Fibroblast of the aortic adventitia (primary cell): Measurements from ENCODE around the gene HNF1B. TPM values are rescaled to one million over a fixed set of nuclear protein-coding genes. Genes with fewer than 3 reads are reported as not detected.
A peak's percentile ranks its signal among the peaks of the same experiment; 100 is the strongest.
"Not testable (repeated sequence)": the region's sequence is repeated elsewhere in the genome, so short reads cannot be mapped to it uniquely, and the experiment has no call there.

Experiments
- DNase-seq: peaks from one replicate; pipeline ENCODE4 v3.0.0-alpha.2; 2010; ENCODE audit warnings: low read depth
- H3K4me3 ChIP-seq: 2 replicates; pipeline ENCODE4 v1.5.1; 2011; ENCODE audit warnings: low read depth, mild to moderate bottlenecking, control low read depth, low read length, moderate library complexity
- total RNA-seq: library from RNA; depleted of rRNA; stranded (reverse); fragments of >200 nt; gene quantifications from 2 replicates; pipeline ENCODE4 v1.2.3, GENCODE V29; 2012; ENCODE audit warnings: low replicate concordance
- TF ChIP-seq, protein P1 (sequence below): IDR thresholded peaks from 2 replicates; pipeline ENCODE4 v1.5.1; 2011; ENCODE audit warnings: mild to moderate bottlenecking, low read length, control low read depth, inconsistent platforms; ENCODE audit not compliant: insufficient read depth

The HNF1B gene
- total RNA-seq, 1 donor, result not detected

DNA sequence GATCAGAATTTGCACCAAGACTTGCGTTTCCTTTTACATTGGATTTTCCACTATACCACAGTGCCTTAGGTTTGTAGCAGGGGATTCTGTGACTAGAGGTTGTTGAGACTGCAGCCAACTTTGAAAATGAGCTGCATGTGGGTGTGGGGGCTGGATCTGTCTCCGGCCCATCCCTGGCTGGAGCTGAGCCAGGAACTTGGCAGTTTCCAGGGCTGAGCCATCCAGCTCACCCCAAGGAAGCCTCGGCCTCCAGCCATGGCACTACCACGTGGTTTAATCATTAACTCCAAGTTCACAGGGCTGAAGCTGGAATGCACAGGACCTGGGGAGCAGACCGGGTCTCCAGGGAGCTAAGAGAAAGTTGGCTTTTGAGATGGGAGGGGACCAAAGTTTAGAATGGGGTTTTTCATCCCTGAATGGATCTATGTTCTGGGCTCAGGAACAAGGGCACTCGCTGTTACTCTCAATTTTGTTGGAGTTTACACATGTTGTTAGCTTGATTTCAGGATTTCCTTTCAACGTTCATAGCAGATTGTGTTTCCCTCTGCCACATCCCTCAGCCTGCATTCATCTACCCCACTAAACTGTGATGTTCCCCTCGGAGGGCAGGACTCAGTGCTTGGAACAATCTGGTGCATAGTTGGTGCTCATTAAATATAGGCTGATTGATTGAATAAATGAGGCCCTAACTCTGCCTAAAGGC, 42.3 kb upstream of the HNF1B start:
- no peak overlapping the region for H3K4me3 ChIP-seq
- DNase-seq, result peak; percentile 44
- TF ChIP-seq, protein P1, sequence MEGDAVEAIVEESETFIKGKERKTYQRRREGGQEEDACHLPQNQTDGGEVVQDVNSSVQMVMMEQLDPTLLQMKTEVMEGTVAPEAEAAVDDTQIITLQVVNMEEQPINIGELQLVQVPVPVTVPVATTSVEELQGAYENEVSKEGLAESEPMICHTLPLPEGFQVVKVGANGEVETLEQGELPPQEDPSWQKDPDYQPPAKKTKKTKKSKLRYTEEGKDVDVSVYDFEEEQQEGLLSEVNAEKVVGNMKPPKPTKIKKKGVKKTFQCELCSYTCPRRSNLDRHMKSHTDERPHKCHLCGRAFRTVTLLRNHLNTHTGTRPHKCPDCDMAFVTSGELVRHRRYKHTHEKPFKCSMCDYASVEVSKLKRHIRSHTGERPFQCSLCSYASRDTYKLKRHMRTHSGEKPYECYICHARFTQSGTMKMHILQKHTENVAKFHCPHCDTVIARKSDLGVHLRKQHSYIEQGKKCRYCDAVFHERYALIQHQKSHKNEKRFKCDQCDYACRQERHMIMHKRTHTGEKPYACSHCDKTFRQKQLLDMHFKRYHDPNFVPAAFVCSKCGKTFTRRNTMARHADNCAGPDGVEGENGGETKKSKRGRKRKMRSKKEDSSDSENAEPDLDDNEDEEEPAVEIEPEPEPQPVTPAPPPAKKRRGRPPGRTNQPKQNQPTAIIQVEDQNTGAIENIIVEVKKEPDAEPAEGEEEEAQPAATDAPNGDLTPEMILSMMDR, result no peak

DNA sequence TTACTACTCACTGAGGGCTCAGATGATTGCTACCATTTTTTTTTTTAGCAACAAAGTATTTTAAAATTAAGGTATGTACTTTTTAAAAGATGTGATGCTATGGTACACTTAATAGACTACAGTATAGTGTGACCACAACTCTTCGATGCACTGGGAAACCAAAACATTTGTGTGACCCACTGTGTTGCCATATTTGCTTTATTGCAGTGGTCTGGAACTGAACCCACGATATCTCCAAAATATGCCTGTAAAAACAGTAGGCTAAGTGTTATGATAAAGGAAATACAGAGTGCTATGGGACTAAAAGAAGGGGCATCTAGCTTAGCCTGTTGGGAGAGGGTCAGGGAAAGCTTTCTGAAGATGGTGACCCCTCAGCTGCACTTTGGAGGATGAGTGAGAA, 41.6 kb upstream of the HNF1B start:
- H3K4me3 ChIP-seq, result no peak overlapping the region
- TF ChIP-seq, protein P1, result no peak
- DNase-seq, result no peak

DNA sequence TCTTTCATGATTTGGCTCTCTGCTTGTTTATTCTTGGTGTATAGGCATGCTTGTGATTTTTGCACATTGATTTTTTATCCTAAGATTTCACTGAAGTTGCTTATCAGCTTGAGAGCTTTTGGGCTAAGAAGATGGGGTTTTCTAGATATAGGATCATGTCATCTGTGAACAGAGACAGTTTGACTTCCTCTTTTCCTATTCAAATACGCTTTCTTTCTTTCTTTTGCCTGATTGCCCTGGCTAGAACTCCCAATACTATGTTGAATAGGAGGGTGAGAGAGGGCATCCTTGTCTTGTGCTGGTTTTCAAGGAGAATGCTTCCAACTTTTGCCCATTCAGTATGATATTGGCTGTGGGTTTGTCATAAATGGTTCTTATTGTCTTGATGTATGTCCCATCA, 37.6 kb upstream of the HNF1B start:
- not testable (repeated sequence) for DNase-seq, H3K4me3 ChIP-seq

DNA sequence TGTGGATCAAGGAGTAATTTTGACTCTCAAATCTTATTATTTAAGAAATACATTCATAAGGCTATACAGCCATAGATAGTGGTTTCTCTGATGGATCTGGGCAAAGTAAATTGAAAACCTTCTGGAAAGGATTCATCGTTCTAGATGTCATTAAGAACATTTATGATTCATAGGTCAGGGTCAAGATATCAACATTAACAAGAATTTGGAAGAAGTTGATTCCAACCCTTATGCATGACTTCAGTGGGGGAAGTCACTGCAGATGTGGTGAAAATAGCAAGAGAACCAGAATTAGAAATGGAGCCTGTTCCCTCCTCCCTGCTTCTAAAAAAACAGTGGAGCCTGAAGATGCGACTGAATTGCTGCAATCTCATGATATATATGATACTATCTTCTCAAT, 36.6 kb upstream of the HNF1B start:
- no peak for DNase-seq

DNA sequence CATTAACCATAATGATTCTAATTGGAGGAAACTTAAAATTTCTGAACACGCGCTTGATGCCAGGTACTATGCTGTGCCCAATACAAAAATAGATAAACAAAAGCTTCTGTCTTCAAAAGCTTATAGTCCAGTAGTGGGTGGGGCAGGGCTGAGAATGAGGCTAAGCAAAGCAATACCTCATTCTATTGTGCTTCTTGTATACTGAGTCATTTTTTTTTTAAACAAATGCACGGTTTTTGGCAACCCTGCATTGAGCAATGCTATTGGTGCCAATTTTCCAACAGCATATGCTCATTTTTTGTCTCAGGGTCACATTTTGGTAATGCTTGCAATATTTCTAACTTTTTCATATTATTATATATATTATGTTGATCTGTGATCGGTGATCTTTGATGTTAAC, 34.7 kb upstream of the HNF1B start:
- H3K4me3 ChIP-seq, result no peak overlapping the region
- TF ChIP-seq, protein P1, result no peak
- DNase-seq, result peak; percentile 84

More for the DNA sequence above, 36.6 kb upstream of the HNF1B start:
- no peak overlapping the region for H3K4me3 ChIP-seq
- TF ChIP-seq, protein P1, result no peak

DNA sequence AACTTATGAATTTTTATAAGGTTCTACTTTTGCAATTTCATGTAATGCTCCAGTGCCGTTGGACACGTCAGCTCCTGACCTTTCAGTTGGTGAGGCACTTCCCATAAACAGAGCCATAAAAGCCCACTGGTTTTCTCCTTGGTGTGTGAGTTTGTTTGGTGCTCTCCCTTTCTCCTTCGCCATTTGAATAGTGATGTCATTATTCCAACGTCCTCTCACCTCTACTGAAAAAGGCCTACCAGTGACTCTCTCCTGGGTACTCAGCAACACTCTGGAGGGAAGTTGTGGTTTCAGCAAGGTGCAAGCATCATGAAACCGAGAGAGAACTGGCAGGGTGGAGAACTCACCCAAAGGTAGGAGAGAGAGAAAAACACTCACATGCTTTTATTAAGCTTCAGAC, 29.6 kb upstream of the HNF1B start:
- no peak overlapping the region for H3K4me3 ChIP-seq
- no peak for DNase-seq
- TF ChIP-seq, protein P1, result no peak

DNA sequence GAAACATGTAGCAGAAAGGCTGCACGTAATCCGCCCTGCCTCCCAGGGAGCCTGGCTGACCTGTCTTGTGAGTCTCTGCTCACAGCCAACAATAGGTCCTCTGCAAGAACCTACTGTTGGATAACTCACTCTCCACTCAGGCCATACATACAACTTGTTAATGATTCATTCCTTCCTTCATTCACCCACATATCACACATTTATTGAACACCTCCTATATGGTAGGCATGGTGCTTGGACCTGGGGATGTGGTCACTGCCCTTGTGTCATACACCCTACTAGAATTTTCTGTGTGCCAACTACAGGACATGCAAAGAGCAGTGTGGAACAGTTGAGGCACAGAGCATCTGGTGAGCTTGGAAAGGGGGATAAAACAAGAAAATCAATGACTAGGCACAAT, 28.1 kb upstream of the HNF1B start:
- no peak for DNase-seq
- TF ChIP-seq, protein P1, result no peak
- H3K4me3 ChIP-seq, result no peak overlapping the region
